GM12875 (cell line): Measurements from ENCODE around the gene SPOCK2.
"Not testable (repeated sequence)": the region's sequence is repeated elsewhere in the genome, so short reads cannot be mapped to it uniquely, and the experiment has no call there.

ENCODE experiments used
- H3K4me3 ChIP-seq: one replicate; pipeline ENCODE4 v1.5.1; 2011; ENCODE audit warnings: low read depth, low read length, control low read depth
- TF ChIP-seq, protein P1 (sequence below): IDR thresholded peaks from 2 replicates; pipeline ENCODE4 v1.5.1; 2011; ENCODE audit warnings: low read depth, mild to moderate bottlenecking, control low read depth, inconsistent platforms, low read length, moderate library complexity, borderline replicate concordance; ENCODE audit not compliant: insufficient read depth

Gene SPOCK2

DNA sequence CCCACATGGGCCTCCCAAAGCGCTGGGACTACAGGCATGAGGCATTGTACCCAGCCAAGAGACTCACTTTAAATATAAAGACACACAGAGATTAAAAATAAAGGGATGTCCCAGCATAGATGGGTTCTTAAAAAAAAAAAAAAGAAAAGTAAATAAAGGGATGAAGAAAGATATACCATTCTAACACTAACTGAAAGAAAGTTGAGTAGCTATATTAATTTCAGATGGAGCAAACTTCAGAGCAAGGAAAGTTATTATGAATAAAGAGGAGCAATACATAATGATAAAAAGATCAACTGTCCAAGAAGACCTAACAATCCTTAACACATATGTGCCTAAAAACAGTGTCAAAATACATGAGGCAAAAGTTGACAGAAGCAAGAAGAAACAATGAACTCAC, 33.0 kb upstream of the SPOCK2 start:
- TF ChIP-seq, protein P1, sequence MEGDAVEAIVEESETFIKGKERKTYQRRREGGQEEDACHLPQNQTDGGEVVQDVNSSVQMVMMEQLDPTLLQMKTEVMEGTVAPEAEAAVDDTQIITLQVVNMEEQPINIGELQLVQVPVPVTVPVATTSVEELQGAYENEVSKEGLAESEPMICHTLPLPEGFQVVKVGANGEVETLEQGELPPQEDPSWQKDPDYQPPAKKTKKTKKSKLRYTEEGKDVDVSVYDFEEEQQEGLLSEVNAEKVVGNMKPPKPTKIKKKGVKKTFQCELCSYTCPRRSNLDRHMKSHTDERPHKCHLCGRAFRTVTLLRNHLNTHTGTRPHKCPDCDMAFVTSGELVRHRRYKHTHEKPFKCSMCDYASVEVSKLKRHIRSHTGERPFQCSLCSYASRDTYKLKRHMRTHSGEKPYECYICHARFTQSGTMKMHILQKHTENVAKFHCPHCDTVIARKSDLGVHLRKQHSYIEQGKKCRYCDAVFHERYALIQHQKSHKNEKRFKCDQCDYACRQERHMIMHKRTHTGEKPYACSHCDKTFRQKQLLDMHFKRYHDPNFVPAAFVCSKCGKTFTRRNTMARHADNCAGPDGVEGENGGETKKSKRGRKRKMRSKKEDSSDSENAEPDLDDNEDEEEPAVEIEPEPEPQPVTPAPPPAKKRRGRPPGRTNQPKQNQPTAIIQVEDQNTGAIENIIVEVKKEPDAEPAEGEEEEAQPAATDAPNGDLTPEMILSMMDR: no peak

DNA sequence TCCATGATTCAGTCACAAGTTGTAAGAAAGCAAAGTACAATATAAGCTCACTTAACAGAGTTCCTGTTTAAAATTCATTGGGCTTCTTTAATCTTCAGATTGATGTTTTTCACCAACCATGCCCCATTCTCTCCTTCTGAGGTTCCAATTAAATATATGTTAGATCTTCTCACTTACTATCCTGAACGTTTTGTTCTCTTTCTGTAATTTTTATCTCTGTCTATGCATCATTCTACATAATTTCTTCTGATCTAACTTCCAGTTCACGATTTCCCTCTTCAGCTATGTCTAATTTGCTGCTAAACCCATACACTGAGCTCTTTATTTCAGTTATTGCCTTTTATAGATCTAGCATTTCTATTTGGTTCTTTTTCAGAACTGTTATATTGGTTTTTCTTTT, 28.0 kb upstream of the SPOCK2 start:
- TF ChIP-seq, protein P1: no peak
- H3K4me3 ChIP-seq: no peak overlapping the region

More for the DNA sequence above, 33.0 kb upstream of the SPOCK2 start:
- no peak overlapping the region for H3K4me3 ChIP-seq

DNA sequence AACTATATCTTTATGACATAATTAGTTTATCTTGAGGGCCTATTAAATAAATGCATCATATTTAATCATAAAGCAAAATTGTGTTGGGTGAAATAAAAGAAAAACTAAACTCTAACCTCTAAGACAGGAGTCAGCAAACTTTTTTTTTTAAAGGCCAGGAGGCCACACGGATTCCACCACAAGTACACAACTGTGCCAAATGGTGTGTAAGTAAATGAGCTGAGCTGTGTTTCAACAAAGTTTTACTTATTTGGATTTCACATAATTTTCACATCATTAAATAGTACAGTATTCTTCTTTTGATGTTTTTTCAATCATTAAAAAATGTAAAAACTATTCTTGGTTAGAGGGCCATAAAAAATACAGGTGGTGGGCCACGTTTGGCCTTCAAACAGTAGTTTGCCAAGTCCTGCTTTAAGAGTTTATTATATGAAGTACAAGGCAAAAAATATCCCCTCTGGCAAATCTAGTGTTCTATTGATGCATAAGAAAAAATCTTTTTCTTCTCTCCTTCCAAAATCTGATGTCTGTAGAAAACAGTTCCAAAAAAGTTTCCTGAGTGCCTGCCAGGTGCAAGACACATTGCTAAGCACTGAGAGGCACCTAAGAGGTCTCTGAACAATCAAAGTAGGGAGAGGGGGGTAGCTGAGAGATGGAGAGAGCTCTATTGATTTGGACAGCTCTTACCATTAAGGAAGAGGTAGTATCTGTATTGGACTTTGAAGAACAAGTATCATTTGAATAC, 26.5 kb upstream of the SPOCK2 start:
- TF ChIP-seq, protein P1: no peak
- no peak overlapping the region for H3K4me3 ChIP-seq

DNA sequence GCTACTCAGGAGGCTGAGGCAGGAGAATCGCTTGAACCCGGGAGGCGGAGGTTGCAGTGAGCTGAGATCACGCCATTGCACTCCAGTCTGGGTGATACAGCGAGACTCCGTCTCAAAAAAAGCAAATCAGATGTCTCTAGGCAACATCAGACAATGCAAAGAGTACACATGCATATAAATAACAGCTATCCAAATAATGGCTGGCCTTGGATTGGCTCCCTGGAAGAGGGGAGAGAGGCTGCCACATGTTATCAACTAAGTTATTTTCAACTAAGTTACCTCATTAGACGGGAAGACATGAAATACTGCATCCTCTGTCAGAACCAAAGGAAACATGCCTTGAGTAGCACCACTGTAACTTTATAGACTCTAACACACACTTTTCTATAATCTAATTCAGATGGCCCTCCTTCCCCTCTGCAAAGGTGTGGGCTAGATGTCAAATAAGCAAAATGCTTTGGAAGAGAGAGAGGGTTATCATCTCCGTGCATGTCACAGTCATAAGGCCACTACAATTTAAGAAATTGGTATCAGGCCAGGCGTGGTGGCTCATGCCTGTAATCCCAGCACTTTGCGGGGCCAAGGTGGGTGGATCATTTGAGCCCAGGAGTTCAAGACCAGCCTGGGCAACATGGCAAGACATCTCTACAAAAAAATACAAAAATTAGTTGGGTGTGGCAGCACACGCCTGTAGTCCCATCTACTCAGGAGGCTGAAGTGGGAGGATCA, 22.5 kb upstream of the SPOCK2 start:
- no peak overlapping the region for H3K4me3 ChIP-seq
- TF ChIP-seq, protein P1: no peak

DNA sequence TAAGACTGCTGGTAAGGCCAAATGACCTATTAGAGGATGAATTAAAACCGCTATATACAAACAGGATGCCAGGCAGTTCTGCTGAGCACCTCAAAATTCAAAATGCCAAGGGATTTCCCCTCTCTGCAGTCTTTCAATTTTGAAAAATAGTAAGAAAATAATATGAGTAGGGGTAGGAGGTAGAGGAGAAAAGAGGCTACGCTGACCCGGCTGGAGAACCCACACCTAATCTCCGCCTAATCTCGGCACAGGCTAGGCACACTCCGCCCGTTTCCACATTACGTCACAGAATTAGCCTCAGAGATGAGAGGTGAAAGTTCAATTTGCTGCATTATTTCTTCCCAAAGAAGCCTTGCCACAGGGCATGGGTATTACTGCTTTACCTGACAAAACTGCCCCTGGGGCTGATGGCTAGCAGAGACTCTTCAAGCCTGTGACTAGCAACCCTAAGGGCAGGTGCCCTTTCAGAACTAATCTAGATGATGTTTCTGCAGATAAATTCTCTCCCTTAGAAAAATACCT, 21.3 kb upstream of the SPOCK2 start:
- TF ChIP-seq, protein P1: no peak

DNA sequence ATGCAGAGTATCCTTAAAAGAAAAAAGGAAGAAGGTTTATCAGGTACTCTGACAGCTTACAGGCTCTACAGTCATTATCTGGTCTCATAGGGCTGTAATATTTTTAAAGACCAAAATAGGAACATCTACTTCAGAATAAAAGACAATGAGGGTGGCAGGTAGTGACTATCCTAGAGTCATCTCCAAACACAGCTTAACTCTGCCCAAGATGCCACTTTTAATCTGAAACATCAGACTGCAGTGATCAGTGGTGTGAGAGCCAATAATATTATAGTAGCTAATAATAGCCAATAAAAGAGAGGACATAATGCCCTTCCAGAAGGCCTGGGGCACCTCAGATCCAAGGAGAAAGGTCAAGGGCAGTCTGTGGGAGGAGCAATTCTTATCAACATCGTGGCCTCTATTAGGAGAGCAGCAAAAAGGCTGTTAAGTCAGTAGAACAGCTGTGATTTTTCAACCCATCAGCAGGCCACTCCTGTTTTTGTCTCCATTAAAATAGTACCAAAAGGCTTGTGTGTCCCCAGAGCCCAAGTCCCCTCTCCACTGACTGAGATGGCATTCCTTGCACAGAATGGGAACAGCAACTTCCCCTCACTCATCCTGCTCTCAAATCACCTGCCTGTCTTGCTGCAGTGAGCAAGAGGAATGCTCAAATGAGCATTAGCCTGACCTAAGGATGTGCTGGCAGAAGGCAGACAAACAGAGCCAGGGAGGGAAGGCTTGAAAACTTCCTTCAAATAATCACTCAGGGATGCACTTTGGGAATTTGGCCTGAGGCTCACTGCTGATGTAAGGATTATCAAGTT, 20.7 kb upstream of the SPOCK2 start:
- TF ChIP-seq, protein P1: no peak
- H3K4me3 ChIP-seq: no peak overlapping the region

More for the DNA sequence above, 21.3 kb upstream of the SPOCK2 start:
- H3K4me3 ChIP-seq: no peak overlapping the region

DNA sequence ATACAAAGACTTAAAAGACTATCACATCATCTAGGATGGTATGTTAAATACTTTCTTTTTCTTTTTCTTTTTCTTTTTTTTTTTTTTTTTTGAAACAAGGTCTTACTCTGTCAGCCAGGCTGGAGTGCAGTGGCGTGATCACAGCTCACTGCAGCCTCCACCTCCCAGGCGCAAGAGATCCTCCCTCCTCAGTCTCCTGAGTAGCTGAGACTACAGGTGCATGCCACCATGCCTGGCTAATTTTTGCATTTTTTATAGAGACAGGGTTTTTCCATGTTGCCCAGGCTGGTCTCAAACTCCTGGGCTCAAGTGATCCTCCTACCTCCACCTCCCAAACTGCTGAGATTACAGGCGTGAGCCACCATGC, 19.6 kb upstream of the SPOCK2 start:
- not testable (repeated sequence) for H3K4me3 ChIP-seq
